BLaER1 treated with 17β-estradiol and CSF1 and Interleukin-3, amounts not matched to agents 10 nM and 100 nM (cell line): ENCODE results near the gene TLR10.

Experiments used
- H3K27ac ChIP-seq, 11 experiments: shearing (Covaris generic); formaldehyde crosslinking; 2 replicates each; pipeline ENCODE4 v1.8.1; 2022
- H3K27me3 ChIP-seq, 11 experiments: shearing (Covaris generic); formaldehyde crosslinking; 2 replicates each; pipeline ENCODE4 v1.8.1; 2022
- H3K36me3 ChIP-seq, 11 experiments: shearing (Covaris generic); formaldehyde crosslinking; 2 replicates each; pipeline ENCODE4 v1.8.1; 2022
- H3K4me1 ChIP-seq, 10 experiments: shearing (Covaris generic); formaldehyde crosslinking; 2 replicates each; pipeline ENCODE4 v1.8.1; 2022
- H3K4me2 ChIP-seq, 11 experiments: shearing (Covaris generic); formaldehyde crosslinking; 2 replicates each; pipeline ENCODE4 v1.8.1; 2022
- H3K4me3 ChIP-seq, 10 experiments: shearing (Covaris generic); formaldehyde crosslinking; 2 replicates each; pipeline ENCODE4 v1.8.1; 2022
- H3K9ac ChIP-seq, 11 experiments: shearing (Covaris generic); formaldehyde crosslinking; 2 replicates each; pipeline ENCODE4 v1.8.1; 2022
- H3K9me3 ChIP-seq, 11 experiments: shearing (Covaris generic); formaldehyde crosslinking; replicated peaks in 1 of 11; 2 replicates each; pipeline ENCODE4 v1.8.1; 2022
- H4K20me1 ChIP-seq, 11 experiments: shearing (Covaris generic); formaldehyde crosslinking; 2 replicates each; pipeline ENCODE4 v1.8.1; 2022
- Cebpa-rat ChIP-seq, 11 experiments: shearing (Covaris generic); IDR thresholded peaks; 2 replicates each; pipeline ENCODE4 v1.8.1; 2022

Gene TLR10

GRCh38 chr4:38794051-38794450 is 11.3 kb upstream of the TLR10 start:
- no peak overlapping the region for H3K4me3 ChIP-seq
- no peaks in the 10 kb centered on the region for H3K27me3 ChIP-seq
- H3K4me1 ChIP-seq = peaks cover 18 to 85% (median 36%) of the 10 kb centered on the region in 10 experiments
- H3K9me3 ChIP-seq = peaks cover 49 to 67% (median 61%) of the 10 kb centered on the region in 11 experiments
- peak overlapping the region in 2 of 11 experiments; percentile 24 to 85; a peak in 3 of 22 replicates for H3K27ac ChIP-seq
- no peaks in the 10 kb centered on the region for H4K20me1 ChIP-seq
- no peak overlapping the region for H3K9ac ChIP-seq
- peaks cover 39 to 66% (median 57%) of the 10 kb centered on the region in 11 experiments for H3K36me3 ChIP-seq
- no peak for TF ChIP-seq Cebpa-rat (IDR thresholded peaks at IDR 0.05)
- peak overlapping the region in 3 of 11 experiments; percentile 79 to 88 (median 79); a peak in 5 of 22 replicates for H3K4me2 ChIP-seq

GRCh38 chr4:38791010-38791409 is 8.2 kb upstream of the TLR10 start:
- Histone ChIP-seq H3K27me3 (no peaks in the 10 kb centered on the region), H3K27ac (peak overlapping the region; percentile 69 to 90 (median 87)), H3K4me2 (peak overlapping the region; percentile 71 to 88 (median 79)), H3K4me1 (peaks cover 29 to 98% (median 64%) of the 10 kb centered on the region in 10 experiments), H3K36me3 (peaks cover 12 to 35% (median 26%) of the 10 kb centered on the region in 11 experiments), H3K9me3 (peaks cover 18 to 45% (median 33%) of the 10 kb centered on the region in 11 experiments), H3K4me3 (peak overlapping the region in 8 of 10 experiments; percentile 8 to 38 (median 22); a peak in 9 of 20 replicates), H4K20me1 (no peaks in the 10 kb centered on the region), H3K9ac (peak overlapping the region; percentile 55 to 77 (median 71))
- no peak for TF ChIP-seq Cebpa-rat (IDR thresholded peaks at IDR 0.05)

- H4K20me1 ChIP-seq = no peaks in the 10 kb centered on the region
- H3K36me3 ChIP-seq = peaks cover 0 to 11% (median under 1%) of the 10 kb centered on the region in 11 experiments; a peak in 7 of 22 replicates
- peaks cover 49 to 97% (median 86%) of the 10 kb centered on the region in 10 experiments for H3K4me1 ChIP-seq
- peaks cover 0 to 20% (median 12%) of the 10 kb centered on the region in 11 experiments; a peak in 18 of 22 replicates for H3K9me3 ChIP-seq
- H3K4me2 ChIP-seq = peak overlapping the region in 7 of 11 experiments; percentile 22 to 88 (median 49); a peak in 10 of 22 replicates
- peak overlapping the region in 7 of 11 experiments; percentile 1 to 93 (median 90); a peak in 14 of 22 replicates for H3K27ac ChIP-seq
- H3K27me3 ChIP-seq = no peaks in the 10 kb centered on the region
- TF ChIP-seq Cebpa-rat (IDR thresholded peaks at IDR 0.05) = no peak
- no peak overlapping the region for H3K9ac ChIP-seq
- H3K4me3 ChIP-seq = no peak overlapping the region
Measured at GRCh38 chr4:38788317-38788716, 5.5 kb upstream of the TLR10 start.

GRCh38 chr4:38787693-38788092 is 4.9 kb upstream of the TLR10 start:
- TF ChIP-seq Cebpa-rat (IDR thresholded peaks at IDR 0.05) = no peak

GRCh38 chr4:38785901-38786402 is 3.2 kb upstream of the TLR10 start:
- H3K9me3 ChIP-seq = peaks cover 0 to 20% (median 12%) of the 10 kb centered on the region in 11 experiments; a peak in 18 of 22 replicates
- peaks cover 0 to 11% (median 0%) of the 10 kb centered on the region in 11 experiments; a peak in 4 of 22 replicates for H3K36me3 ChIP-seq
- H3K9ac ChIP-seq = peak overlapping the region; percentile 57 to 78 (median 67); a peak in 21 of 22 replicates
- peak in 10 of 11 experiments; percentile 15 to 91 (median 77); a peak in 16 of 22 replicates for TF ChIP-seq Cebpa-rat (IDR thresholded peaks at IDR 0.05)
- no peaks in the 10 kb centered on the region for H4K20me1 ChIP-seq
- peaks cover 55 to 95% (median 90%) of the 10 kb centered on the region in 10 experiments for H3K4me1 ChIP-seq
- no peaks in the 10 kb centered on the region for H3K27me3 ChIP-seq
- H3K4me2 ChIP-seq = peak overlapping the region; percentile 59 to 88 (median 71)
- peak overlapping the region; percentile 52 to 93 (median 88); a peak in 21 of 22 replicates for H3K27ac ChIP-seq
- no peak overlapping the region for H3K4me3 ChIP-seq

More at GRCh38 chr4:38787693-38788092, 4.9 kb upstream of the TLR10 start:
- H3K36me3 ChIP-seq = peaks cover 0 to 11% (median 0%) of the 10 kb centered on the region in 11 experiments; a peak in 4 of 22 replicates
- H3K4me2 ChIP-seq = peak overlapping the region in 7 of 11 experiments; percentile 22 to 88 (median 49); a peak in 11 of 22 replicates
- no peak overlapping the region for H3K9ac ChIP-seq
- peak overlapping the region in 9 of 11 experiments; percentile 1 to 93 (median 45); a peak in 14 of 22 replicates for H3K27ac ChIP-seq
- H3K9me3 ChIP-seq = peaks cover 0 to 20% (median 12%) of the 10 kb centered on the region in 11 experiments; a peak in 18 of 22 replicates
- no peaks in the 10 kb centered on the region for H3K27me3 ChIP-seq
- no peak overlapping the region for H3K4me3 ChIP-seq
- H4K20me1 ChIP-seq = no peaks in the 10 kb centered on the region
- peaks cover 50 to 97% (median 90%) of the 10 kb centered on the region in 10 experiments for H3K4me1 ChIP-seq

- Histone ChIP-seq H3K4me1 (peaks cover 52 to 95% (median 87%) of the 10 kb centered on the region in 10 experiments), H3K4me2 (peak overlapping the region; percentile 59 to 88 (median 71)), H3K27ac (peak overlapping the region; percentile 52 to 93 (median 88); a peak in 21 of 22 replicates), H3K4me3 (no peak overlapping the region), H3K9me3 (peaks cover 0 to 20% (median 12%) of the 10 kb centered on the region in 11 experiments; a peak in 18 of 22 replicates), H3K9ac (peak overlapping the region; percentile 37 to 78 (median 67); a peak in 20 of 22 replicates), H4K20me1 (no peaks in the 10 kb centered on the region), H3K27me3 (no peaks in the 10 kb centered on the region), H3K36me3 (peaks cover 0 to 9% (median 0%) of the 10 kb centered on the region in 11 experiments; a peak in 4 of 22 replicates)
- TF ChIP-seq Cebpa-rat (IDR thresholded peaks at IDR 0.05) = no peak
Measured at GRCh38 chr4:38785041-38785790, 2.4 kb upstream of the TLR10 start.

- no peaks in the 10 kb centered on the region for H4K20me1 ChIP-seq
- H3K36me3 ChIP-seq = no peaks in the 10 kb centered on the region
- peaks cover 0 to 9% (median 2%) of the 10 kb centered on the region in 11 experiments; a peak in 8 of 22 replicates for H3K9me3 ChIP-seq
- peak overlapping the region in 9 of 11 experiments; percentile 17 to 88 (median 71); a peak in 12 of 22 replicates for H3K4me2 ChIP-seq
- H3K4me1 ChIP-seq = peaks cover 51 to 84% (median 78%) of the 10 kb centered on the region in 10 experiments
- TF ChIP-seq Cebpa-rat (IDR thresholded peaks at IDR 0.05) = no peak
- H3K9ac ChIP-seq = no peak overlapping the region; a peak in 2 of 22 replicates
- no peak overlapping the region for H3K4me3 ChIP-seq
- H3K27ac ChIP-seq = peak overlapping the region in 9 of 11 experiments; percentile 23 to 93 (median 89); a peak in 13 of 22 replicates
- H3K27me3 ChIP-seq = no peaks in the 10 kb centered on the region
Measured at GRCh38 chr4:38784141-38784540, 1.4 kb upstream of the TLR10 start.

- no peak overlapping the region for H3K4me3 ChIP-seq
- H3K4me1 ChIP-seq = peaks cover 51 to 74% (median 69%) of the 10 kb centered on the region in 10 experiments
- H3K36me3 ChIP-seq = no peaks in the 10 kb centered on the region
- peak overlapping the region; percentile 38 to 77 (median 68); a peak in 18 of 22 replicates for H3K4me2 ChIP-seq
- peaks cover 0 to 3% (median 0%) of the 10 kb centered on the region in 11 experiments; a peak in 2 of 22 replicates for H3K9me3 ChIP-seq
- H3K9ac ChIP-seq = peak overlapping the region in 3 of 11 experiments; percentile 9 to 32 (median 22); a peak in 3 of 22 replicates
- H3K27me3 ChIP-seq = no peaks in the 10 kb centered on the region
- no peak for TF ChIP-seq Cebpa-rat (IDR thresholded peaks at IDR 0.05)
- H4K20me1 ChIP-seq = no peaks in the 10 kb centered on the region
- peak overlapping the region in 8 of 11 experiments; percentile 51 to 93 (median 90); a peak in 15 of 22 replicates for H3K27ac ChIP-seq
Measured at GRCh38 chr4:38783109-38783460, 295 bp upstream of the TLR10 start.
